ENCODE results near the gene ARHGAP24. TPM values are rescaled to one million over a fixed set of nuclear protein-coding genes. Genes with fewer than 3 reads are reported as not detected.

Gene ARHGAP24
- polyA plus RNA-seq (ENCODE audit: insufficient read length in 12 of 12): 10 to 100 TPM in 11 of 12 donors, not detected in 1; 39.9 to 68.8 (median 61.9) TPM
- long read RNA-seq, donor 1: 0 reads
- long read RNA-seq, donor 2, transcript ARHGAP24-212 (8 exons, 1,936 nt): major isoform, 8 of 29 reads
- long read RNA-seq, donor 2, partial matches to known transcripts: 20 of 29 reads
- long read RNA-seq, donor 2, other reads (novel, unspliced or antisense): 0 of 29 reads
- long read RNA-seq, donor 3, partial matches to known transcripts: 0 of 3 reads
- long read RNA-seq, donor 3, other reads (novel, unspliced or antisense): 0 of 3 reads
- long read RNA-seq, donor 4, partial matches to known transcripts: 5 of 9 reads
- long read RNA-seq, donor 4, other reads (novel, unspliced or antisense): 0 of 9 reads
- long read RNA-seq, donor 5, partial matches to known transcripts: 33 of 38 reads
- long read RNA-seq, donor 5, other reads (novel, unspliced or antisense): 0 of 38 reads
- long read RNA-seq, donor 6, partial matches to known transcripts: 11 of 15 reads
- long read RNA-seq, donor 6, other reads (novel, unspliced or antisense): 0 of 15 reads
- long read RNA-seq, donor 7, partial matches to known transcripts: 12 of 12 reads
- long read RNA-seq, donor 7, other reads (novel, unspliced or antisense): 0 of 12 reads
- long read RNA-seq, donor 8, partial matches to known transcripts: 13 of 20 reads
- long read RNA-seq, donor 8, other reads (novel, unspliced or antisense): 0 of 20 reads
- long read RNA-seq, donor 9, partial matches to known transcripts: 7 of 9 reads
- long read RNA-seq, donor 9, other reads (novel, unspliced or antisense): 0 of 9 reads
- long read RNA-seq, donor 10, partial matches to known transcripts: 16 of 20 reads
- long read RNA-seq, donor 10, other reads (novel, unspliced or antisense): 0 of 20 reads
- long read RNA-seq, donor 11, partial matches to known transcripts: 8 of 16 reads
- long read RNA-seq, donor 11, other reads (novel, unspliced or antisense): 0 of 16 reads

DNA sequence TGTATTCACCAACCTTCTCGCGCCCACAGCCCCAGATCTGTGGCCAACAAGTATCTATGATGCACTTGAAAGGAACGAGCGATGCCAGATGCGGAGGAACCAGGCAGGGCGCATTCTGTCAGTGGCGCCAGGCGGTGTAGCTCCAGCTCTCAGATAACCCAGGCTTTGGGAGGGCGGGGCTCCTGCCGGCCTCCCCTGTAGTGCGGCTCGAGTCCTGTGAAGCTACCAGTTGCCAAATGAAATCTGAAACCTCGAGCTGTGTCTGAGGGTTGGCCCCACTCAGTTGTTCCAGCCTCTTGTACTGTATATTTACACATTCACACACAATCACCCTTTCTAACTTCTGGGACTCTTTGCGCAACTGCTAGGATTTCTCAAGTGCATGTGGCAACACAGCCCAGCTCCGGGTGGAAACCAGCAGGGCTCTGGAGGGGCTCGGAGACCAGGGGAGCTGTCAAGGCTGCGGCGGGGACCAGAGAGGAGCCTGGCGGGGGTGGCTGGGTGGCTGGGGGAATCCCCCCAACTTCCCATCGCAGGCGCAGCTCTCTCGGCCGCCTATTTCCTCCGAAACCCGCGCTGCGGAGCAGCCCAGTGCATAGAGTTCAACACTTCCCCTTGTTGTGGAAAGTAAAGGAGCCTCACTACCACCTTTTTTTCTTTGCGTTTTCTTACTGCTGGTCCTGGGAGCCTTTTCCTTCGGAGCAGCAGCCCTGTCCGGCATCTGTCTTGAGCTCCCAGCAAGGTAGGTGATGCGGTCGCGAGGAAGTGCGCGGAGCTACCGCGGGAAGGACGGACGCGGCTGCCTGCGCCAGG, at the start of gene ARHGAP24:
Gene ARHGAP24 (plus strand): TSS at position 333 of the 813 bp plus-strand sequence.
- peak; percentile 87 for DNase-seq

DNA sequence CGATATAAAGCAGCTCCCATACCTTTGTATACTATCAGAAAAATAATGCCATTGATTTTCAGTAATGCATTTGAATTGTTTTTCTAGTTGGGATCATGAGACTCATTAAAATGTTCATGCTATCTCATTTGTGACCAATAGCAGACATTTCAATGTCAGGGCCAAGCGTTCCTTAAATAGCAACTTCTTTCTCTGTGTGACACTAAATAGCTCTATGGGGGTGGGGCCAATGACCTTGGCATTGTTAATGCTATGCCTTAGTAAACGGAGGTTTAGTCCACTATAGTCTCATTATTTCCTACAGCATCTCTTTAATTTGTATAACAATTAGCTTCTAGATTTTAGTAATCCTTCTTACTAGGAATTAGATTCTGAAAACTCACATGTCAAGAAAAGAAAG, 48.6 kb upstream of the ARHGAP24 start:
- DNase-seq: no peak

GRCh38 chr4:85427123-85427522, 47.8 kb upstream of the ARHGAP24 start:
- DNase-seq: no peak

GRCh38 chr4:85430226-85430625, 44.7 kb upstream of the ARHGAP24 start:
- no peak for DNase-seq

- DNase-seq: no peak
Measured at GRCh38 chr4:85430697-85431096, 44.3 kb upstream of the ARHGAP24 start.

- DNase-seq: no peak
Measured at GRCh38 chr4:85431156-85431555, 43.8 kb upstream of the ARHGAP24 start.

- DNase-seq: peak; percentile 41
Measured at GRCh38 chr4:85431881-85432485, 43.0 kb upstream of the ARHGAP24 start.

- no peak for DNase-seq
Measured at GRCh38 chr4:85445050-85445639, 29.8 kb upstream of the ARHGAP24 start.

DNA sequence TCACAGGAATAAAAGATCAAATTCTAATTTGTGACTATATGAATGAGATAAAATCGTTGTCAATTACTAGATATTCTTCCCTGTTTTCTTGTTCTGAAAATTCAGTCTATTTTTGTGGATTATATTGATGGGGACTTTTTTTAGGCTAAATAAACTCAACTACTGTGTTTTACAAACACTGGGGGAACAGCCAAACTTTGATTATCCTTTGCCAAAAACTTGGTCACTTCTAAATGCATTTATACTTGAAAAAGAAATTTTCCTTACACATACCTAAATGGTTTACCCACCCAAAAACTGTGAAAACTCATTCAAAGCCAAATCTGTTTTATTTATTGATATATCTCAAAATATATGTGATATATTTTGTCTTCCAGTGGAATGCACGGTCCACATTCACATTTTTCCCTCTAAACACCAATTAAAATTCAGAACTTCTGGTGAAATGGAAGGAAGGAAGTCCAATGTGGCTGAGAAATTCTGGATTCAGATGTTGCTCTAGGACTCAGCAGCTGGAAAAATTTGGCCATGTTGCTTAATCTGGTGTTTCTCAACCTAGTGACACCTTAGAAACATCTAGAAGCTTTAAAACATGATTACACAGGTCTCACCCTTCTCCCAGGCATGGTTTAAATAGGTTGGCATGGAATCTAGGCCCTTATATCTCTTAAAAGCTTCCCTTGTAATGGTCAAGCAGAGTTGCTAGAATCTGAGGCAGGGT, 28.6 kb upstream of the ARHGAP24 start:
- no peak for DNase-seq

GRCh38 chr4:85448906-85449890, 25.8 kb upstream of the ARHGAP24 start:
- DNase-seq: no peak

- no peak for DNase-seq
Measured at GRCh38 chr4:85452058-85452731, 22.8 kb upstream of the ARHGAP24 start.

- DNase-seq: no peak
Measured at GRCh38 chr4:85455942-85456341, 19.0 kb upstream of the ARHGAP24 start.

- no peak for DNase-seq
Measured at GRCh38 chr4:85457752-85458467, 17.0 kb upstream of the ARHGAP24 start.

GRCh38 chr4:85459736-85460135, 15.2 kb upstream of the ARHGAP24 start:
- no peak for DNase-seq

GRCh38 chr4:85474356-85474755, 594 bp upstream of the ARHGAP24 start:
- DNase-seq: no peak

- no peak for DNase-seq
Measured at GRCh38 chr4:85475631-85476233, 782 bp downstream of the ARHGAP24 start.

GRCh38 chr4:85476381-85476780, 1.4 kb downstream of the ARHGAP24 start:
- DNase-seq: no peak

All from muscle of arm (tissue), 14 donors.